Astrocyte (in vitro differentiated cells and primary cell): ENCODE results near the gene SCGB3A1. TPM values are rescaled to one million over a fixed set of nuclear protein-coding genes. Genes with fewer than 3 reads are reported as not detected.

ENCODE experiments used
- DNase-seq: peaks from one replicate; pipeline ENCODE4 v3.0.0-alpha.2; 2010; ENCODE audit warnings: low read depth
- FAIRE-seq: peaks from 2 replicates; lab custom pipeline; 2011; peaks lifted over from hg19 to GRCh38; lab: Jason Lieb, UNC
- H2AFZ ChIP-seq: 2 replicates; pipeline ENCODE4 v1.6.0; 2012; ENCODE audit warnings: low read depth, low read length, inconsistent platforms
- H3K27ac ChIP-seq: 2 replicates; pipeline ENCODE4 v1.5.1; 2011; ENCODE audit warnings: low read depth, low read length, inconsistent platforms
- H3K27me3 ChIP-seq: 2 replicates; pipeline ENCODE4 v1.6.0; 2011; ENCODE audit warnings: low read length, inconsistent platforms; ENCODE audit not compliant: insufficient read depth
- H3K36me3 ChIP-seq: 2 replicates; pipeline ENCODE4 v1.5.1; 2011; ENCODE audit warnings: low read length, inconsistent platforms; ENCODE audit not compliant: insufficient read depth
- H3K4me1 ChIP-seq: 2 replicates; pipeline ENCODE4 v1.5.1; 2011; ENCODE audit warnings: low read length, inconsistent platforms; ENCODE audit not compliant: insufficient read depth
- H3K4me2 ChIP-seq: 2 replicates; pipeline ENCODE4 v1.6.0; 2012; ENCODE audit warnings: low read length, inconsistent platforms
- H3K4me3 ChIP-seq: 2 replicates; pipeline ENCODE4 v1.5.1; 2011; ENCODE audit warnings: low read depth, mild to moderate bottlenecking, low read length, inconsistent platforms; ENCODE audit not compliant: insufficient read depth
- H3K79me2 ChIP-seq: 2 replicates; pipeline ENCODE4 v1.6.0; 2012; ENCODE audit warnings: mild to moderate bottlenecking, low read length, inconsistent platforms; ENCODE audit not compliant: insufficient read depth
- H3K9ac ChIP-seq: 2 replicates; pipeline ENCODE4 v1.6.0; 2012; ENCODE audit warnings: mild to moderate bottlenecking, low read length, inconsistent platforms
- H3K9me3 ChIP-seq: 2 replicates; pipeline ENCODE4 v1.5.1; 2012; ENCODE audit warnings: low read depth, mild to moderate bottlenecking, low read length, inconsistent platforms; ENCODE audit not compliant: insufficient read depth
- H4K20me1 ChIP-seq: 2 replicates; pipeline ENCODE4 v1.6.0; 2012; ENCODE audit warnings: low read length, inconsistent platforms; ENCODE audit not compliant: insufficient read depth
- H3K27ac Mint-ChIP-seq: one replicate; pipeline ENCODE4 v1.8.0; 2021; ENCODE audit warnings: mild to moderate bottlenecking, mixed read lengths; ENCODE audit not compliant: unreplicated experiment
- H3K27me3 Mint-ChIP-seq: one replicate; pipeline ENCODE4 v1.8.0; 2021; ENCODE audit warnings: low read depth, mixed read lengths; ENCODE audit not compliant: unreplicated experiment
- H3K36me3 Mint-ChIP-seq: one replicate; pipeline ENCODE4 v1.8.0; 2021; ENCODE audit warnings: low read depth, mixed read lengths; ENCODE audit not compliant: unreplicated experiment
- H3K4me1 Mint-ChIP-seq: one replicate; pipeline ENCODE4 v1.8.0; 2021; ENCODE audit warnings: low read depth, mixed read lengths; ENCODE audit not compliant: unreplicated experiment
- H3K4me3 Mint-ChIP-seq: one replicate; pipeline ENCODE4 v1.8.0; 2021; ENCODE audit warnings: mild to moderate bottlenecking, moderate library complexity, mixed read lengths; ENCODE audit not compliant: unreplicated experiment
- H3K9me3 Mint-ChIP-seq: one replicate; pipeline ENCODE4 v1.8.0; 2021; ENCODE audit warnings: mild to moderate bottlenecking, mixed read lengths; ENCODE audit not compliant: unreplicated experiment
- EZH2 ChIP-seq: IDR thresholded peaks from 2 replicates; pipeline ENCODE4 v1.6.1; 2012; ENCODE audit warnings: mild to moderate bottlenecking, low read length, inconsistent platforms; ENCODE audit not compliant: insufficient read depth
- total RNA-seq: library from RNA; stranded (reverse); gene quantifications from 2 replicates; pipeline ENCODE4 v1.2.1, GENCODE V29; 2021
- TF ChIP-seq, protein P1 (sequence below): IDR thresholded peaks from 2 replicates; pipeline ENCODE4 v1.5.1; 2011; ENCODE audit warnings: low read depth, mild to moderate bottlenecking, inconsistent platforms, low read length, moderate library complexity; ENCODE audit not compliant: insufficient read depth

The SCGB3A1 gene
- total RNA-seq, 1 donor from 2014 or later = not detected

DNA sequence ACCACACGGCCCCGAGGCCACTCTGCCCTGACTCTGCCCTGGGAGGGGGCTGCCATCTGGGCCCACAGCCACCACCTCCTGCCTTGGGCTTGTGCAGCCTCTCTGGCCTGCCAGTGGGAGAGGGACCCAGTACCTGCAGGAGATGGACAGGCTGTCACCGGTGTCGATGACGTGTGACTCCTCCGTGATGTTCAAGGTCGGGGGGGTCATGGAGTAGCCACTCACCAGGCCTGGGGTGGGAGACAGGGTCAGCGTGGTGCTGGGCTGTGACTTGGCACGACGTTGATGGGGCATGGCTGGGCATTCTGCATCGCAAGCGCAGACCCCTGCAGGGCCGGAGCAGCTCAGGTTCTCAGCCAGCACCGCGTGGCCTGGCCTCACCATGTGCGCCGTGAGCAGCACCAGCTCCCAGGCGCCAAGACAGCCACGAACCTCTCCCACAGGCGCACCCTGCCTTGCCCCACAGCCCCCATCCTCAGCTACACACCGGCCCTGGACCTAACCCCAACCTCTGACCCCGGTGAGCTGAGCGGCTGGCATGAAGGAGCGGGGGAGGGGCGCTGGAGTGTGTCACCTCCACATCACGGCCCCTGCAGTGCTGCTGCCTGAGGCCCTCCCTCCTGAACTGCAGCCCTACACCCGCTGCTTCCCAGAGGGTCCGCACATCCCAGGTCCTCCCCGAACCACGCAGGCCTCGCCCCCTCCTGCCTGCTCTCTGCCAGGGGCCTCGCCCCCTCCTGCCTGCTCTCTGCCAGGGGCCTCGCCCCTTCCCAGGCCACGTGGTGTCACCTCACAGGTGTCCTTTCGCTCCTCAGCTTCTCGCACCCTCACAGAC is 40.5 kb upstream of the SCGB3A1 start:
- H3K27ac Mint-ChIP-seq = no peak overlapping the region
- H3K9me3 ChIP-seq = no peaks in the 10 kb centered on the region
- H3K4me3 Mint-ChIP-seq = no peak overlapping the region
- H3K9ac ChIP-seq = no peak overlapping the region
- DNase-seq (no peak), FAIRE-seq (no peak)
- peaks cover 4% of the 10 kb centered on the region for H3K4me1 ChIP-seq
- H3K36me3 ChIP-seq = no peaks in the 10 kb centered on the region
- no peak overlapping the region for H3K4me2 ChIP-seq
- H3K27me3 Mint-ChIP-seq = peaks cover 7% of the 10 kb centered on the region
- H2AFZ ChIP-seq = no peak overlapping the region
- no peaks in the 10 kb centered on the region for H4K20me1 ChIP-seq
- no peaks in the 10 kb centered on the region for H3K27me3 ChIP-seq
- H3K79me2 ChIP-seq = no peaks in the 10 kb centered on the region
- H3K36me3 Mint-ChIP-seq = no peaks in the 10 kb centered on the region
- H3K9me3 Mint-ChIP-seq = peaks cover 2% of the 10 kb centered on the region
- TF ChIP-seq, protein P1, sequence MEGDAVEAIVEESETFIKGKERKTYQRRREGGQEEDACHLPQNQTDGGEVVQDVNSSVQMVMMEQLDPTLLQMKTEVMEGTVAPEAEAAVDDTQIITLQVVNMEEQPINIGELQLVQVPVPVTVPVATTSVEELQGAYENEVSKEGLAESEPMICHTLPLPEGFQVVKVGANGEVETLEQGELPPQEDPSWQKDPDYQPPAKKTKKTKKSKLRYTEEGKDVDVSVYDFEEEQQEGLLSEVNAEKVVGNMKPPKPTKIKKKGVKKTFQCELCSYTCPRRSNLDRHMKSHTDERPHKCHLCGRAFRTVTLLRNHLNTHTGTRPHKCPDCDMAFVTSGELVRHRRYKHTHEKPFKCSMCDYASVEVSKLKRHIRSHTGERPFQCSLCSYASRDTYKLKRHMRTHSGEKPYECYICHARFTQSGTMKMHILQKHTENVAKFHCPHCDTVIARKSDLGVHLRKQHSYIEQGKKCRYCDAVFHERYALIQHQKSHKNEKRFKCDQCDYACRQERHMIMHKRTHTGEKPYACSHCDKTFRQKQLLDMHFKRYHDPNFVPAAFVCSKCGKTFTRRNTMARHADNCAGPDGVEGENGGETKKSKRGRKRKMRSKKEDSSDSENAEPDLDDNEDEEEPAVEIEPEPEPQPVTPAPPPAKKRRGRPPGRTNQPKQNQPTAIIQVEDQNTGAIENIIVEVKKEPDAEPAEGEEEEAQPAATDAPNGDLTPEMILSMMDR = no peak
- no peak for TF ChIP-seq EZH2
- no peak overlapping the region for H3K27ac ChIP-seq
- no peak overlapping the region for H3K4me3 ChIP-seq
- peaks cover 12% of the 10 kb centered on the region for H3K4me1 Mint-ChIP-seq

DNA sequence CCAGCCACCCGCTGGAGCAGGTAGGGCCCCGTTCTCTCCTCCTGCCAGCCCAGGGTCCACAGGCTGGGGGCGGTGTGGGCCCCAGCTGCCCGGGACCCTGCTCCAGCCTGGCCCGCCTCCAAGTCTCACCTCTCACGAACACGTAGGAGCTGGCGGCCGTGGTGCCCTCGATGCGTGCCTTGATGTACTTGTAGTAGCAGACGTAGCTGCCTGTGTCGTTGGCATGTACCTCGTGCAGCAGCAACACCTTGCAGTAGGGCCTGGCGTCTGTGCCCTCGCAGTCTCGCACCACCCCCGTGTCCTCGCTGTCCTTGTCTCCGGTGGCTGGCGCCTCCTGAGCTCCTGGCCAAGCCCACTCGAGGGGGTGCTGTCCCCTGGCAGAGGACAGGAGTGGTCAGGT is 39.1 kb upstream of the SCGB3A1 start:
- Histone ChIP-seq H3K4me1 (no peaks in the 10 kb centered on the region), H3K36me3 (no peaks in the 10 kb centered on the region), H3K27ac (no peak overlapping the region), H2AFZ (no peak overlapping the region), H3K9me3 (no peaks in the 10 kb centered on the region), H4K20me1 (no peaks in the 10 kb centered on the region), H3K9ac (no peak overlapping the region), H3K79me2 (no peaks in the 10 kb centered on the region), H3K4me2 (no peak overlapping the region), H3K27me3 (no peaks in the 10 kb centered on the region), H3K4me3 (no peak overlapping the region)
- peaks cover 3% of the 10 kb centered on the region for H3K4me1 Mint-ChIP-seq
- H3K27ac Mint-ChIP-seq = no peak overlapping the region
- no peak for TF ChIP-seq EZH2
- TF ChIP-seq, protein P1 = no peak
- DNase-seq = no peak
- H3K36me3 Mint-ChIP-seq = no peaks in the 10 kb centered on the region
- no peak overlapping the region for H3K4me3 Mint-ChIP-seq
- H3K9me3 Mint-ChIP-seq = peaks cover 2% of the 10 kb centered on the region
- H3K27me3 Mint-ChIP-seq = peaks cover 13% of the 10 kb centered on the region
- no peak for FAIRE-seq

DNA sequence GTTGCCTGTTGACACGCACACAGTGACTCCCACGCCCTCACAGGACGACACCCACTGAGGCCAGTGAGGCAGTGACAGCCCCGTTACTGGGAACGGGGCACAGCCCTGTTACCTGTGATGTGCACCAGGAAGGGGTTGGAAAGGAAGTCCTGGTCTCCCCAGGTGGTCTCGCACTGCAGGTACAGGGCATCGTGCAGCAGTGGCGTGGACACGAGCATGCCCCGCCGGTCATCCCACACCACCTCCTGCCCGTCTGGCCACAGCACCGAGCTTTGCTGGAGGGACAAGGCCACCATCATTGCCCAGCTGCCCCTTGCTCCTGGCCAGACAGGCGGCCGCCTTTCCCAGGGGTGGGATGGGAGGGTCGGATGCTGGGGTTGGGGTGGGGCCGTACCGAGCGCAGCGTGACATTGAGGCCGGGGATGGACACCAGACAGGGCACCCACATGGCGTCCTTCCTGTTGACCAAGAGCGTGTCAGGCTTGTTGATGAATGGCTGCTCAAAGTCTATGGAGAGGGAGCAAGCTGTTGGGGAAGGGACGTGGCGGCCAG is 38.6 kb upstream of the SCGB3A1 start:
- no peaks in the 10 kb centered on the region for H3K27me3 ChIP-seq
- no peak overlapping the region for H3K4me3 Mint-ChIP-seq
- H3K79me2 ChIP-seq = no peaks in the 10 kb centered on the region
- no peak overlapping the region for H3K4me3 ChIP-seq
- peaks cover 3% of the 10 kb centered on the region for H3K4me1 Mint-ChIP-seq
- FAIRE-seq (no peak), DNase-seq (no peak)
- H3K27ac Mint-ChIP-seq = no peak overlapping the region
- H3K27ac ChIP-seq = no peak overlapping the region
- H4K20me1 ChIP-seq = no peaks in the 10 kb centered on the region
- H3K36me3 Mint-ChIP-seq = no peaks in the 10 kb centered on the region
- no peaks in the 10 kb centered on the region for H3K36me3 ChIP-seq
- peaks cover 18% of the 10 kb centered on the region for H3K27me3 Mint-ChIP-seq
- no peak for TF ChIP-seq EZH2
- H3K9ac ChIP-seq = no peak overlapping the region
- no peak overlapping the region for H3K4me2 ChIP-seq
- H3K9me3 Mint-ChIP-seq = peaks cover 2% of the 10 kb centered on the region
- H2AFZ ChIP-seq = no peak overlapping the region
- H3K9me3 ChIP-seq = no peaks in the 10 kb centered on the region
- H3K4me1 ChIP-seq = no peaks in the 10 kb centered on the region
